G401.6 (cell line): ENCODE measurements around the gene CA11.

ENCODE experiments used
- FAIRE-seq: peaks from 2 replicates; lab custom pipeline; 2012; peaks lifted over from hg19 to GRCh38; lab: Jason Lieb, UNC

The CA11 gene

DNA sequence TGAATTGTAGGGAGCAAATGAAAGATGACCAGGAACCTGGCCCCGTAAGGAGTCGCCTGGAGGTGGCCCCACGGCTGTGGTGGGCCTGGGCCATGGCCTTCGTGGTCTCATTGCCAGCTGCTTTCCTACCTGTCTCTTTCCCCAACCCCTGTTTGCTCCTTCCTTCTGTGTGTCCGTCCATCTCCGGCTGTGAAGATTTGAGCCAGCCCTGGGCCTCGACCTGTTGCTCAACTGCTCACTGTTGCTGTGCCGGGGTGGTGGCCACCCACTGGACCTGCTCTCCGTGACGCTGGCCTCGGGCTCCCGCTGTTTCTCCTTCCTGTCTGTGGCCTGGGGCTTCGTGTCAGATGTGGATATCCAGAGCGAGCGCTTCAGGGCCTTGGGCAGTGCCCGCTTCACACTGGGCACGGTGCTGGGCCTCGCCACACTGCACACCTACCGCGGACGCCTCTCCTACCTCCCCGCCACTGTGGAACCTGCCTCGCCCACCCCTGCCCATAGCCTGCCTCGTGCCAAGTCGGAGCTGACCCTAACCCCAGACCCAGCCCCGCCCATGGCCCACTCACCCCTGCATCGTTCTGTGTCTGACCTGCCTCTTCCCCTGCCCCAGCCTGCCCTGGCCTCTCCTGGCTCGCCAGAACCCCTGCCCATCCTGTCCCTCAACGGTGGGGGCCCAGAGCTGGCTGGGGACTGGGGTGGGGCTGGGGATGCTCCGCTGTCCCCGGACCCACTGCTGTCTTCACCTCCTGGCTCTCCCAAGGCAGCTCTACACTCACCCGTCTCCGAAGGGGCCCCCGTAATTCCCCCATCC, 17.3 kb downstream of the CA11 start:
- FAIRE-seq, result no peak

DNA sequence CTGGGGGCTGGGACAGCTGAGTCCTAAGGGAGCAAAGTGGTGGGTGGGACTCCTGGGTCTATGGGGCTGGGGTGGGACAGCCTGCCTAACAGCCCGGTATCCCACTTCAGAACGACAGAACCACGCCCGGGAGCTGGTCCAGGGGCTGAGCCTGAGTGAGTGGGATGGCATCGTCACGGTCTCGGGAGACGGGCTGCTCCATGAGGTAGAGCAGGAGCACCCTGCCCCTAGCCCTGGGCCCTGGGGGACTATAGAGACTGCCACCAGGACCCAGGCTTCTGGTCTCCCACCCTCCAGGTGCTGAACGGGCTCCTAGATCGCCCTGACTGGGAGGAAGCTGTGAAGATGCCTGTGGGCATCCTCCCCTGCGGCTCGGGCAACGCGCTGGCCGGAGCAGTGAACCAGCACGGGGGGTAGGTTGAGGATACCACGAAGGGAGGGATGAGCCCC, 18.1 kb downstream of the CA11 start:
- FAIRE-seq, result no peak

DNA sequence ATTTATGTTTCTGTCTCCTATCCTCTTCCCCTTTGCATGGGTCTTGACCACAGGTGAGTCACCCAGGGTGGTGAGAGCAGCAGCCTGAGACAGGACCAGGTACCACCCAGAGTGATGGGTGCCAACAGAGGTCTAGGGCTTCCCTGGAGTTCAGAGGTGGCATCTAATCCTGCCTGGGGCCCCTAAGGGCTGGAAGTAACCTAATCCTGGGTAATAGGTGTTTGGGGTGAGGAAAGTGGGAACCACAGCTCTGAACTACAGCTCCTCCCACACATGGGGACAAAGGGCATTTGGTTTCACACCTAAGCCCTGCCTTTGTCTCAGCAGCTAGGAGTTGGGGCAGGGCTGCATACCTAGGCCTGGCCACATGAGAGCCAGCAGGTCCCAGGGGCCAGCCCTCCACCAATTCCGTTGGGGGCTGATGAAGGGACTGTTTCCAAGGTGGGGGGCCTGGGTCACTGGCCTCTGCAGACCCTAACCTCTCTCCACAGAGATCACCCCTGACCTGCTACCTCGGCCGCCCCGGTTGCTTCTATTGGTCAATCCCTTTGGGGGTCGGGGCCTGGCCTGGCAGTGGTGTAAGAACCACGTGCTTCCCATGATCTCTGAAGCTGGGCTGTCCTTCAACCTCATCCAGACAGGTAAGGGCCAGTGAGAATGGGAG, 18.7 kb downstream of the CA11 start:
- FAIRE-seq, result no peak

DNA sequence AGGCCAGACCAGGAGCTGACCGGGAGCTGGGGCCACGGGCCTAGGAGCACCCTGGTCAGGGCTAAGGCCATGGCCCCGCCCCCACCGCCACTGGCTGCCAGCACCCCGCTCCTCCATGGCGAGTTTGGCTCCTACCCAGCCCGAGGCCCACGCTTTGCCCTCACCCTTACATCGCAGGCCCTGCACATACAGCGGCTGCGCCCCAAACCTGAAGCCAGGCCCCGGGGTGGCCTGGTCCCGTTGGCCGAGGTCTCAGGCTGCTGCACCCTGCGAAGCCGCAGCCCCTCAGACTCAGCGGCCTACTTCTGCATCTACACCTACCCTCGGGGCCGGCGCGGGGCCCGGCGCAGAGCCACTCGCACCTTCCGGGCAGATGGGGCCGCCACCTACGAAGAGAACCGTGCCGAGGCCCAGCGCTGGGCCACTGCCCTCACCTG, 20.1 kb downstream of the CA11 start:
- FAIRE-seq, result no peak

DNA sequence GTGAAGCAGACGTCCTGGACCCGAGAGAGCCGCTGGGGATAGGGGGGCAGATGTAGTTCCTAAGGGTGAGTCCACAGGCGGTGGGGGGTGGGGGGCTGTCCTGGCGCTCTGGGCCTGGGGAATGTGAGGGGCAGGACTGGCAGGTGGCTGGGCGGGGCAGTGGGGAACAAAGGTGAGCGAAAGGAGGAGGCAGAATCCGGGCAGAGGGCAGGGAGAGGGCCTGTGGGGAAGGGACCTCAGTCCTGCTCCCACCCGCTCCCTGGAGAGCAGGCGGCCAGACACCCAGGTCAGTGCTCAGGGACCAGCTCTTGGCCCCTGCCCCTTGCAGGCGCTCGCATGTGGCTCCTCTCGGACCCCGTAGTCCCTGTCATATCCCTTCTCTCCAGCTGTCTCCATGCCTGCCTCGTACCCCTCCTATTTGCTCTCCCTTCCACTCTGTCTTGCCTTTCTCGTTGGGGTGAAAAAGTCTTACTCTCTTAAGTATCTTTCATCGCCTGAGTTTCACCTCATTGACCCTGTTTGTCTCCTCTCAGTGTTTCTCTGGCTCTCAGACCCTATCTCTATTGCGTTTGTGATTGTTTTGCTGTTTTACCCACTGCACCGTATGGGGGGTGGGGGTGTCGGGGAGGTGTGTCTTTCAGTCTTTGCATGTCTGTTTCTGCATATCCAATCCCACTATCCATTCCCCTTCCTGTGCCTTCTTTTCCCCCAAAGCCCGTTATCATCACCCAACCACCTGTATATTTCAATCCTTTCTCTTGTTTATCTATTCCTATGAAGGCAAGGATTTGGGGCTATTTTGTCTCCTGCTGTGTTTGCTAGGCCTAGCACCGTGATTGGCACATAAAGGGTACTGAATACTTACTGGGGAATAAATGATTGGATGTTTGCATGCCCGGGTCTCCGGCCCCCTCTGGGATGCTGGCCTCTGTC, 20.9 kb downstream of the CA11 start:
- FAIRE-seq, result no peak

DNA sequence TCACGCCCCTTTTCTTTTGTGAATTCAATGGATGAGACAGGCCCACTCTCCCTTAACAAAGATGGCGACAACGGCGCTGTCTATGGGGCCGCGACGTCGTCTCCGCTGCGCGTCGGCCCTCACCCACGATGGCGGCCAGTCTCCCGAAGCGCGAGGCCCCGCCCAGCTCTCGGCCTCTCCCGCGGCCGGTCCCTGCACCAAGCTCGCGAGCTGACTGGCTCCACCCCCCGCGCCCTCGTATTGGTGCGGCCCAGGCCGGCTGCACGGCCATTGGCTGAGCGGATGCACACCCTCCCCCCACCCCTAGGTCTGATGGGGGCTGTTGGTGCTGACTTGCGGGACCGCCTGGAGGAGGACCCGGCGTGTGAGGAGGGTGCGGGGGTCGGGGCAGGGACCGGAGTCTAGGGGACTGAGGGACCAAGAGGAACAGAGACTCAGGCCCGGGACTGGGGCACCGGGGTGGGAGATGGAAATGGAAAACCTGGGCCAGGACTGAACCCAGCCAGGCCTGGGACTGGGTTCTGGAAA, 21.9 kb downstream of the CA11 start:
- FAIRE-seq, result peak; percentile 96

DNA sequence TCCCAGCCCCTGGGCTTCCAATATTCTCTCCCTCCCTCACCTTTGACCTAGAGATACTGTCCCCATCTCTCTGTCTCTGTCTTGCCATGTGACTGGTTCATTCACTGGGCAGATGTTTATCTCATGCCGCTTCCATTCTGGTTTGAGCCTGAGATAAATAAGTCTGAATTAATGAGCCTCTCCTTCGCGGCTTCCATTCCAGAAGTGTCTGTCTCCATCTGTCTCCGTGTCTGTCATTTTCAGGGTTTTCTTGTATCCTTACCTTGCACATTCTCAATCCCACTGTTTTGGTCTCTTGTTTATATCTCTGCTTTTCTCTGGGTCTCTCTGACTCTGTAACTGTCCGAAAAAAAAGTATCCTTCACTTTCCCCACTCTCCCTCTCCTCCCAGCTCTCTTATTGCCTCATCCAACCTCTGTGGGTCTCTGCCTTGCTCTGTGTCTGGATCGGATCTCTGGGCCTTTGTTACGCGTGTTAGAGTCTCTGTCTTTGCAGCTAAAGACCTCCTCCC, 22.4 kb downstream of the CA11 start:
- FAIRE-seq, result no peak

DNA sequence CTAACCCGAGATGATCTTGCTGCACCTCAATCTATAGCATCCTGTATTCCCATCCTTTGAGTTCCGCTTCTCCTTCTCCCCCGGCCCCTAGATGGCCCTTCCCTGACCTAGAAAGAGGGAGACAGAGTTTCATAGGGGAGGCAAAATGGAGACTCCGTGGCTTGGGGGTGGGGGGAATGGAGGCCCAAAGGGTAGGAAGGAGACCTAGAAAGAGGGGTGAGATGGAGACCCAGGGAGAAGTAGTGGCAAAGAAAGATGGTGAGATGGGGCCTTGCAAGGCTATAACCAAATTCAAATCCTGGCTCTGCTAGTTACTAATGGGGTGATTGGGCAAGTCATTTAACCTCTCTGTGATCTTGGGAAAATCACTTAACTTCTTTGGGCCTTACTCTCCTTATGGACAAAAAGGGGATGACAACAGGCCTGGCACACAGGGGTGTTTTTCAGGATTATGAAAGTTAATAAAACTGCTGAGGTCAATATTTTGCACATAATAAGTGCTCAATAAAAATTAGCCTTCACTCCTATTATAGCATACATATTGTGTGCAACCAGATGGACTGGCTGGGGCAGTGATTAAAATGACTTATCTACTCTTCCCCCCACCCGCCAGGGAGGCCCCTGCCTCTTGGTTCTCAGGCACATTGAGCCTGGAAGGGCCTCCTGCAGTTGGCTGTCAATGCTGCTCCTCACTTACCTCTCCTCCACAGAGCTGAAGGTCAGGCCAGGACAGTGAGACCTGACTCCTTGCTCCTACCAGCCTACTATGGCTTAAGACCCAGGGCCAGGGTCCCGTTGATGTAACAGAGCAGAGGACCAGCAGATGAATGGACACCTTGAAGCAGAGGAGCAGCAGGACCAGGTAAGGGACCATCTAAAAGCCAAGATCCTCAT, 26.0 kb downstream of the CA11 start:
- no peak for FAIRE-seq

DNA sequence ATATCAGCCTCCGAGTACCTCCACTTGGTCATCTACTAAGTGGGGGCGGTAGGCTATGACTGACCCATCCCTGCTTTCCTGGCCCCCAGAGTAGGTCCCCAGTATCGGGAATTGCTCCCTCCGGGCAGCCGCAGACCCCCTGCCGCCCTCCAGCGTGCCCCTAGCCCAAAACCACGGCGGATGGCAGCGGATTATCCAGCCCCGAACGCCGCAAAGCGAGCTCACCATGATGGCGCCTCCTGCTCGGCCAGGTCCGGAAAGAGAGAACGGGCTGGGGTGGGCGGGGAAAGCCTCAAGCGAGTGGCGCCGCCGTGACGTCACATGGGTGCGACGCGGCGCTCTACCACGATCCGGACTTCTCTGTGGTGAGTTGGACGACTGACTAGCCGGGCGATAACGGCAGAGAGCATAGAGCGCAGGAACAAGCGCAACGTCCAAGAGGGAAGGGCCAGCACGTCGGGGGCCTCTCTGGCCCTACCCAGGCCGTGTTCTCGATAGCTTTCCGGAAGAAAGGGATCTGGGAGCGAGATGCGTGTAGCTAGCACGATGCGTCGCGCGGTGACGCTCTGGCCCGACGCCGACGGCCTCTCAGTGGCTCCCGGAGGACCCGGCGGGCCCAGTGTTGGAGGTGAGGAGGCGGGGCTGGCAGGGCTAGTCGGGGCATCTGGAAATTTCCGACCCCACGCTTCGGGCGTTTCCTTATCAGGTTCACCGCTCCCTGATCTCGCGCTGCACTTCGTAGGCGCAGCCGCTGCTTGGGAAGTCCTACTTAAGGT, 26.9 kb downstream of the CA11 start, which contains the start of the genes RPL18 and SPHK2:
Gene RPL18 (minus strand): TSS at position 263 of the 776 bp plus-strand sequence. CDS start 35 bp downstream, at position 228.
Gene SPHK2 (plus strand): TSS at position 591 of the 776 bp plus-strand sequence. CDS start 1,009 bp downstream, outside the sequence.
- FAIRE-seq, result peak; percentile 98

DNA sequence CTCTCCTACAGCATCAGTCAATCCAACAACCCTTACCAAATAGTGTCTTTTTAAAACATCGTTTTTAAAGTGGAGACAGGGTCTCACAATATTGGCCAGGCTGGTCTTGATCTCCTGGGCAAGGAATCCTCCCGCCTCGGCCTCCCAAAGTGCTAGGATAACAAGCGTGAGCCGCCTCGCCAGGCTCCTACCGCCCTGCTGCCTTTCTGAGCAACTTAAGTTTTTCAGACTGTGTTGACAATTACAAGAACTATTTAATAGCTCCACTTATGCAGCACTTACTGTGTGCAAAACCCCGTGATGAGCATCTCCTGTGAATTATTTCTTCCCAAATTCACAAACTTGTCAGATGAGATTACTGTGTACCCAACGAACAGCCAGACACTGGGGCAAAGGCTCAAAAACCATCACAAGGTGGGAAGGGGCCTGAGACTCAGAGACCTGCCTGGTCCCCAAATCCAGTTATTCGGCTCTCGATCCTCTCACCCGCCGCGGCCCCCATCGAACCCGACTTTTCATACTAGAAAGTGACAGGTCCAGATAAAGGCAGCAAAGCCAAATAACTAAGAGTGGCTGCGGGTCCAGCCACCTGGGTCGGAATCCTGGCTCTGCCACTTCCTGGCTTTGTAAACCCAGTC, 27.6 kb downstream of the CA11 start:
- FAIRE-seq, result no peak

DNA sequence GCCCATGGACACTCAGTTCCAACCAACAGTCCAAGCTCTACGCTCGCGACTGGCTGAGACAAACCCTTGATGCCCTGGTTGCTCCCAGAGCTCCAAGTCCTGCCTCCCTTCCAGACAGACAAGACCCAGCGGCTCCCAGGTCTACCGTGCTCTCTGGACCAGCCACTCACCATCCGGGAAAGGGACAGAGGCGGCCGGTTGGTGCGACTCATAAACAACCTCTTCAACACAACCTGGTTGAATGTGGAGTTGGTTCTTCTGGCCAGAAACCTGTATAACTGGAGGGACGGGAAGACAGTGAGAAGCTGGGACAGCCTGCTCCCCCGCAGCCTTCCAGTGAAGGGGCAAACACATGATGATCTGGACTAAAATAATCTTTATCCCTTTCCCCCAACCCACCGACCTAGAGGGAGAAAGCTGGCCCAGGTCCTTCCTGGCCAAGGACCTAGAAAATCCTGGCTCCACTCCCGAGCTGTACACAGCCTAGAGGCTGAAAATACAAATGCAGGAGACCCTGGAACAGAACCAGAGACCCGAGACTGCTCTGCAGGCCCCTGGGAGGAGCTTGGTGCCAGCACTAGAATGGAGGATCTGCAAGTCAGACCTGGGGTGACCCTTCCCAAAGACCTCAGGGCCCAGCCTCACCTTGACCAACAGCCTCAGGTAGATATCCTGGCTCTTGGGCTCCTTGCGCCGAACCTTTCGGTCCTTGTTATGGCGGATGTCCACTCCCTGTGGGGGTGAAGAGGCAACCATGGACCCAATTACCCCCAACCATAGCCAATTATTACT, 28.6 kb downstream of the CA11 start:
- no peak for FAIRE-seq

DNA sequence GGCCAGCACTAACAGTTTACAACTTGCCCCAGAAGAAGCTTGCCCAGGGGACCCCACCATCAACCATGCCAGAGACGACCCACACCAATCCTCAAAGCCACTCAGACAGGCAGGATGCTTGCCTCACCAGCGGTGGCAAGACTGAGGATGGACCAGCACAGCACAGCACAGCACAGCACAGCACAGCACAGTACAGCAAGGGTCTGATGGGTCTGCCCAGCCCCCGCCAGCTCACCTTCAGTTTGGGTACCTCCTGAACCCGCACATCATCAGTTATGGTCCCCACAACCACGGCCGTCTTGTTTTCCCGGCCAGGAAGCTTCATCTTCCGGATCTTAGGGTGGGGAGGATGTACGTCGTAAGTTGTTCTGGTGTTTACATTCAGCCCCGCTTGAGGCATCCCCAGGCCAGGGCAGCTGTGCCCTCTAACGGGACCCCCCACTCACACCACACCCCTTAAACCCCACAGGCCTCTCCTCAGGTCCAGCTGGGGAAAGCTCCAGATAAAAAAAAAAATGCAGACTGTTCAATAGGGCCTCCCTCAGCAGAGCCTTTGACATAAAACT, 29.4 kb downstream of the CA11 start:
- no peak for FAIRE-seq

DNA sequence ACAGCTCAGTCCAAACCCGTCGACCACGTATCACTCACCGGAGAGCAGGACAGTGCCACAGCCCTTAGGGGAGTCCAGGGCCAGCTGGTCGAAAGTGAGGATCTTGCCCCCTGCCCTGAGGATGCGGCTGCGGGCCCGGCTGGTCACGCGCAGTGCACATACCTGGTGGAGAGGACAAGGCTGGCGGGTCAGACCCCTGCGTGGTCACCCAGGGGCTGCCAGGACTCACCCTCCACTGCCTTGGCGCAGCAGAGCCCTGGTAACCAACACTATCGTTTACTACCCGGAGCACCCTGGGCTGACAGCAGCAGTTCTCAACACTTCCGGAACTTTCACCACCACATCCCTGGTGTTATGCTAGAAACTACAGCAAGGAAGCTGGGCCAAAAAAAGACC, 29.9 kb downstream of the CA11 start:
- no peak for FAIRE-seq

DNA sequence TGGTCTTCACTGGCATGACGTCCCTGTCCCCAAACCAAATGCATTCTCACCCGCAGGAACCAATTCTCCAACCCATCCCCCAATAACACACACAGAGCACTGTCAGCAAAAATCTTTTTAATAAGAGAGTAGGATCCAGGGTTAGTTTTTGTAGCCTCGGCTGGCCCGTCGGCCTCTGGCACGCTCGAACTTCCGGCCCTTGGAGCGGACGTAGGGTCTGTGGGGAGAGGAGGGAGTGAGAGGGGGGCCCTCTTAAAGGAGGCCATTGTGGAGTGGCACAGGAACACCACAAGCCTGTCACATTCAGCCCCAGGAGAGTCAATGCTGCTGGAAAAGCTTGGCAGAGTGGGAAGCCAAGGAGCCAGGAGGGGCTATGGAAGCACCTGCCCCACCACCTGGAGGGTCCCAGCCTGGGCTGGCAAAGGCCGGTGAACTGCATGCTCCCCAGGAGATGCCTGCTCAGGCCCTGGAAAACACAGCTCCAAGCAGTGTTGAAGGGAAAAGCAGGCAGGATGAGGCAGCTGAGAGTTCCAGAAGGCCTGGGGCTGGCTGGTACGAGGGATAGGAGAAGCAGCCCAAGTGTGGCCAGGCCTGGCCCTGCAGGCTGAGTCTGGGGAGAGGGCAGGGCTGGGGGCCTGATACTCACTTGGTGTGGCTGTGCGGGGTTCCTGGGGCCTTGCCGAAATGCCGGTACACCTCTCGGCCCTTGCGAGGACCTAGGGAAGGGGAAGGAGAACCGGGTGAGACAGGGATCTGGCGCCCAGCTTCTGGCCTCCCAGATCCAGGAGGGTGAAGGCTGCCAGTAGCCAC, 30.6 kb downstream of the CA11 start:
- FAIRE-seq, result no peak

DNA sequence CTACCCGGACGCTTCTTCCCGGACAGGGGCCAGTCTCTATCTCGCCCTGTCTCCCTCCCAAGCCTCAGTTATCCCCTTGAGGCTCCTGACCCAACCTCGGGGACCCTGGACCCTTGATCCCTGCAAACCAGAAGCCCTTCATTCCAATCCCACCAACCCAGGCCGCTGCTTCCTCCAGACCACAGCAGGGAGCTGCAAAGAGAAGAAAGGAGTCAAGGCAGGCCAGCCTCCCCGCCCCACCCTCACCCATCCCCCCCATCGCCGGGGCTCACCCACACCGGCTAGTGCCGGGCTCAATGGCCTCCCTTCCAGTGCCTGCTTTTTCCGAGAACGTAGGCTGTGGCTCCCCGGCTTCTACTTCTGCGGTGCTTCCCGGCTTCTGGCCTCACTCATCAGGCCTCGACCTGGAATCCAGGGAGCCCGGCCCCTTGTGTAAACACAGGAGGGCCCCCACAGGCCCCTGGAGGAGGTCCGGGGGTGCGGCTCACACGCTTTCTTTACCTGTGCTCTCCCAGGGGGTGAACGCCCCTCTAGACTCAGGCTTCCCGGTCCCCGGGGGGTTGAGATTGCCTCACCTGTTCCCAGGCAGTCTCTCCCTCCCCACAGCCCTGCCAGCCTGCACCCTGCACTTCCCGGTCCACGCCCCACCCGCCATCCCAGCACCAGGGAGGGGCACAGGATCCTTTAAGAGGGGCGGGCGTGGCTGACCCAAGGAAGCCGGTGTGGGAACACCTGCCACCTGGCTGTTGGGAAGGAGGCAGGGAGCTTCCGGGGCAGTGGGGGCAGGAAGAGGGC, 31.4 kb downstream of the CA11 start, which contains the start of gene FAM83E:
Gene FAM83E (minus strand): TSS at position 641 of the 795 bp plus-strand sequence. CDS start 1,704 bp downstream, outside the sequence.
- peak; percentile 34 for FAIRE-seq

DNA sequence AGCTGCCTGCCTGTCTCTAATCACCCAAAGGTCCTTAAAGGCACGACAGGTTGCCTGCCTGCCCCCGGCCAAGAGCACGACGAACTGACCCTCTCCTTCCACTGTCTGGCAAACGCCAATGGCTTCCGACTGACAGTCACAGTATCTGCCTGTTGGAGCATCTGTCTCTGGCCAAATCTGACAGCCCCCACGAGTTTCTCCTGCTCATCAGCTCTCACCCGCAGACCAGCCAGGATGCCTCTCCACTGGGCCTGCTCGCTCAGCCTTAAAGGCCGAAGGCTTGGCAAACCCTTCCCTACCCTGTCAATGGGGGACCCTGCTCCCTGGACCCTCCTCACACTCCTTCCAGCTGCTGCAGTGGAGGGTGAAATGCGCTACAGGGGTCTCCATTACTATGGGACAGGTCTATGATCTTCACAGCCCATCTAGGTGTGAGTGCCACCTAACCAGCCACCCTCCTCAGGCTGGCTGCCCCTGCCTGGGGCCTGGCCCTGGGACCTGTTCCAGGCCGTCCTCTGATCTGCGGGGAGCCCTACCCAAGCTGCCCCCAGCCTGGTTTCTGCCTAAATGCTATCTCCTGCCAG, 32.0 kb downstream of the CA11 start:
- FAIRE-seq, result no peak
